Activated T-cell treated with anti-CD3 and anti-CD28 coated beads, Interleukin-2, amount 50 U/mL, for 1 hour (primary cell): ENCODE measurements around the gene NBEA.
"Not testable (repeated sequence)": the region's sequence is repeated elsewhere in the genome, so short reads cannot be mapped to it uniquely, and the experiment has no call there.

Source experiments
- DNase-seq: peaks from one replicate; pipeline ENCODE4 v3.0.0-alpha.2; 2020

The NBEA gene

GRCh38 chr13:35603593-35604285, 661.7 kb downstream of the NBEA start:
- DNase-seq: no peak

DNA sequence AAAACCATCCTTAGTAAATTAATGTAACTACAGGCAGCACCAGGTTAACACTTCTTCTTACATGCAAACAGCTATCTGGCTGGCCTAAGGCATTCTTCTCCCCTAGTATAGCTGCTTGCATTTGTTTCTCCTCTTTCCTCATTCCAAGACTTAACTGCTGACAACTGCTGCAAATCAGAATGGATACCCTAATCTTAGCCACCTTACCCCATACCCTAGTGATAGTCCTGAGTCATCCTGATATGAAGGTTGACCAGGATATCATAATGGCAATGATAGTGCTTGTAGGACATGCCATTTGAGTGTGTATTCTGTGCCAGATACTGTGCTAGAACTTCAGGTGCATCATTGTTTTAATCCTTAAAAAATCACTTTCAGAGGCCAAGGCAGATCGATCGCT, 672.6 kb downstream of the NBEA start:
- DNase-seq: no peak

DNA sequence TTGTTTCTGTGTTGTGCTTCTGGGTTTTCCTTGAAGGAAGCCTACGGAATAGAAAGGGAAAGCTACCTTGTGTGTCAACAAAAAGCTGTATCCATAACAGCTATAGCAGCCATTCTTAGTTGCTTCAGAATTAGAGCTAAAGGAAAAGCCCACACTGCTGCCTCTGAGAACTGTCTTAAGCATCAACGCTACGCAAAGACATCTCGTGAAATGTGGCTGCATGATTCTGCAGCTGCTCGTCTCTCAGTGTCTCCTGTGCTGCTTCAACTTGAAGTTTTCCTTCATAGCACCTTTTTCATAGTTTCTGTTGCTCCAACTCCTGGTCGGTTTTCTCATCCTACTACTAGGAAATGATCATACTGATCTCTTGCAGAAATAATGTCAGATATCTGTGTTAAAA, 675.4 kb downstream of the NBEA start:
- DNase-seq: no peak

GRCh38 chr13:35618565-35619083, 676.6 kb downstream of the NBEA start:
- DNase-seq: no peak

- no peak for DNase-seq
Observed at GRCh38 chr13:35621989-35622388, 679.9 kb downstream of the NBEA start.

- DNase-seq: no peak
Observed at GRCh38 chr13:35629026-35629425, 687.0 kb downstream of the NBEA start.

GRCh38 chr13:35630551-35631275, 688.6 kb downstream of the NBEA start:
- no peak for DNase-seq

GRCh38 chr13:35631666-35632065, 689.6 kb downstream of the NBEA start:
- no peak for DNase-seq

- no peak for DNase-seq
Observed at GRCh38 chr13:35643625-35644024, 701.6 kb downstream of the NBEA start.

GRCh38 chr13:35646056-35646774, 704.1 kb downstream of the NBEA start:
- DNase-seq: no peak

GRCh38 chr13:35648201-35648600, 706.1 kb downstream of the NBEA start:
- DNase-seq: no peak

DNA sequence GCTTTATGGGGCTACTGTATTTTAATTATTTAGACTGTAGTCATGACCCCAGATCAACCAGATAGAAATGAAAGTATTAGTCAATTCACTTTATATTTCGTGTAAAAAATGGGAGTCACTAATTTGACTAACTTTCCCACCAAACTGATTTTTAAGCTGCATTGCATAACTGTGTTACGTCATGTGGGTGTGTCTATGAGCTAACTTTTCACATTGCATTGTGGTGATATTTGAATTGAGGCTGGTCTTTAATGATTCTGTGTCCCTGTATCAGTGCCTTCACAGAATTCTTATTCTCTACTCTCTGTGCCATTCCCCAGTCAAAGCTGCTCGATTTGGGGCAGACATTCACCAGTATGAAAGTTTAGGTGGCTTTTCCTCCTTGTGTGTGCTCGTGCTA, 707.1 kb downstream of the NBEA start:
- no peak for DNase-seq

GRCh38 chr13:35659796-35660195, 717.7 kb downstream of the NBEA start:
- no peak for DNase-seq

GRCh38 chr13:35664747-35665146, 722.7 kb downstream of the NBEA start:
- DNase-seq: no peak

- DNase-seq: no peak
Observed at GRCh38 chr13:35669321-35669720, 727.3 kb downstream of the NBEA start.

- DNase-seq: no peak
Observed at GRCh38 chr13:35672611-35673010, 730.5 kb downstream of the NBEA start.

- no peak for DNase-seq
Observed at GRCh38 chr13:35675651-35676050, 733.6 kb downstream of the NBEA start.

- not testable (repeated sequence) for DNase-seq
Observed at GRCh38 chr13:35677863-35678262, 735.8 kb downstream of the NBEA start.

DNA sequence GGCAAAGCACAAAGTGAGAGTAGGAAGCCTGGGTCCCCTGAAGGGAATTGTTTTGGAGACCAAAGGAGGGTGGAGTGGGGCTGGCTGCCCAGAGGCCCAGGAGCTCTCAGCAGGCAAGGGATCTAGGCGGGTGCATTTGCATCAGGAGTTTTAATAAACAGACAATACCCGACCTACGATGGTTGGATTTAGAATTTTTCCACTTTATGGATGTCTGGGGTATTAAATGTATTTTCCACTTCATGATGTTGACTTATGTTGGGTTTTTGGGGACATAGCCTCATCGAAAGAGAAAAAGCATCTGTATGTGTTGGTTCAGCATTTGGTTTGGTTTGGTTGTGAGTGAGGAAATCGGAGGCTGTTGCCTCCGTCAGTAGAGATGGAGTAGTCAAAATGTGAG, 739.6 kb downstream of the NBEA start:
- no peak for DNase-seq

GRCh38 chr13:35684432-35684831, 742.4 kb downstream of the NBEA start:
- DNase-seq: no peak

DNA sequence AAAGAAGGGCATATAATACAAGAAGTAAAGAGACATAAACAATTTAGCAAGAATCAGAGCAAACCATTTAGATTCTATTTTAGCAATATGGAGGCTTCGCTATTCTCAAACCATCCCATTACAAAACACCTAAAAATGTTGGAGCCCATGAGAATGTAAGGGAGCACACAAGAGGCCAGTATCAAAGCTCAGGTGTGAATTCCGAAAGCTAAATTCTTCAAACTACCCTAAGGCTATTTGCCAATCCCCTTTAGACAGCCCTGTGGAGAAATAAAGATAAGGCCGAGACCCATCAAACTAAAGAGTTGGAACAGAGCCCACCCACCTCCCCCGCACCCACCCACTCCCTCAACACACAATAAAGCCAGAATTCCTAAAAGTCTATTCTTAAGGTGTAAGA, 745.3 kb downstream of the NBEA start:
- DNase-seq: no peak

- no peak for DNase-seq
Observed at GRCh38 chr13:35690581-35691207, 748.6 kb downstream of the NBEA start.

- no peak for DNase-seq
Observed at GRCh38 chr13:35693134-35693784, 751.2 kb downstream of the NBEA start.
